WTC11 (cell line): ENCODE measurements around the gene NANP.

ENCODE experiments used
- AFF4 ChIP-seq: sonication (generic); formaldehyde crosslinking; IDR thresholded peaks from 2 replicates; pipeline ENCODE4 v1.8.1; 2023; ENCODE audit warnings: mild to moderate bottlenecking, missing genetic modification reagents, borderline replicate concordance
- CTCF ChIP-seq: fragments of 200-600 bp; IDR thresholded peaks from 2 replicates; pipeline ENCODE4 v1.8.0; 2022; ENCODE audit warnings: antibody characterized with exemption

- TF ChIP-seq CTCF (no peak), AFF4 (CRISPR knock-in tag) (no peak)
Observed at GRCh38 chr20:25619514-25619913, 4.3 kb downstream of the NANP start.
